ENCODE measurements around the gene RPL27A. TPM values are rescaled to one million over a fixed set of nuclear protein-coding genes. Genes with fewer than 3 reads are reported as not detected.
A peak's percentile ranks its signal among the peaks of the same experiment; 100 is the strongest.

The RPL27A gene
- total and polyA plus RNA-seq, 2 donors (not counting 1 experiment from before 2014, with no cell fraction given), result 1,035 to 1,114 TPM

DNA sequence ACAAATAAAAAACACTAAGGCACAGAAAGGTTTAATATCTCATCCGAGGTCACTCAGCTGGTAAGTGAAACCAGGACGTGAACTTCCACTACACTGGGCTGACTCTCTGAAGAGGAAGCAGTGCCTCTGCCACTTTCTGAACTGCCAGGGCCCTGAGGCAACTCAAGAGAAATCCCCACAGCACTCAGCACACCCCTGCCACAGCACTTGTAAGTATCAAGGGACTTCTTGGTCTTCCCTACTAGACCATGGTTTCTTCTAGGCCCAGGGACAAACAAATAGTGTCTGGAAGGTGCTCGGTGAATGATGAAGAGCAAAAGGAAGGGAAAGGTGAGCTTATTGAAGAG lies 49.7 kb downstream of the RPL27A start:
- Histone ChIP-seq H3K27me3 (ENCODE audit: control insufficient read depth, insufficient read depth, low read length) (no peaks in the 10 kb centered on the region), H3K9ac (ENCODE audit: insufficient read depth, low read length) (no peak overlapping the region), H3K36me3 (ENCODE audit: control insufficient read depth, insufficient read depth, low read length) (peaks cover 7% of the 10 kb centered on the region), H3K79me2 (ENCODE audit: control insufficient read depth, insufficient read depth, low read length) (no peaks in the 10 kb centered on the region), H4K20me1 (ENCODE audit: control insufficient read depth, extremely low read depth, insufficient read depth, low read length) (no peaks in the 10 kb centered on the region), H2AFZ (ENCODE audit: low read length) (no peak overlapping the region), H3K4me2 (ENCODE audit: extremely low read depth, insufficient read depth, low read length) (no peak overlapping the region), H3K4me3 (replicated peaks in 1 of 4; ENCODE audit: control extremely low read depth in 1 of 4, insufficient read depth in 1 of 4, low read depth in 3 of 4, low read length in 4 of 4) (no peak overlapping the region), H3K9me3 (ENCODE audit: control insufficient read depth, insufficient read depth, low read depth, low read length) (no peaks in the 10 kb centered on the region), H3K4me1 (ENCODE audit: control insufficient read depth, extremely low read depth, insufficient read depth, low read length) (peaks cover 32% of the 10 kb centered on the region), H3K27ac (ENCODE audit: insufficient read depth, low read length) (peak overlapping the region; percentile 49)
- no peak for TF ChIP-seq CTCF (conservative IDR thresholded peaks at IDR 0.05 in 1 of 2, IDR thresholded peaks at IDR 0.05 in 1 of 2; ENCODE audit: low read depth in 1 of 2, low read length in 2 of 2)
- TF ChIP-seq EZH2 (IDR thresholded peaks at IDR 0.05; ENCODE audit: low read length, missing control alignments), result no peak
- DNase-seq (ENCODE audit: low read depth in 2 of 2), result no peak

GRCh38 chr11:8732748-8733241 lies 50.2 kb downstream of the RPL27A start:
- Histone ChIP-seq H3K36me3 (ENCODE audit: control insufficient read depth, insufficient read depth, low read length) (peaks cover 7% of the 10 kb centered on the region), H4K20me1 (ENCODE audit: control insufficient read depth, extremely low read depth, insufficient read depth, low read length) (no peaks in the 10 kb centered on the region), H3K4me3 (replicated peaks in 1 of 4; ENCODE audit: control extremely low read depth in 1 of 4, insufficient read depth in 1 of 4, low read depth in 3 of 4, low read length in 4 of 4) (no peak overlapping the region), H3K27ac (ENCODE audit: insufficient read depth, low read length) (peak overlapping the region; percentile 49), H3K9ac (ENCODE audit: insufficient read depth, low read length) (no peak overlapping the region), H3K9me3 (ENCODE audit: control insufficient read depth, insufficient read depth, low read depth, low read length) (no peaks in the 10 kb centered on the region), H3K4me1 (ENCODE audit: control insufficient read depth, extremely low read depth, insufficient read depth, low read length) (peaks cover 29% of the 10 kb centered on the region), H2AFZ (ENCODE audit: low read length) (no peak overlapping the region), H3K79me2 (ENCODE audit: control insufficient read depth, insufficient read depth, low read length) (no peaks in the 10 kb centered on the region), H3K4me2 (ENCODE audit: extremely low read depth, insufficient read depth, low read length) (peak overlapping the region; percentile 2), H3K27me3 (ENCODE audit: control insufficient read depth, insufficient read depth, low read length) (no peaks in the 10 kb centered on the region)
- TF ChIP-seq EZH2 (IDR thresholded peaks at IDR 0.05; ENCODE audit: low read length, missing control alignments), result no peak
- TF ChIP-seq CTCF (conservative IDR thresholded peaks at IDR 0.05 in 1 of 2, IDR thresholded peaks at IDR 0.05 in 1 of 2; ENCODE audit: low read depth in 1 of 2, low read length in 2 of 2), result no peak
- DNase-seq (ENCODE audit: low read depth in 2 of 2), result peak; percentile 84 to 87

DNA sequence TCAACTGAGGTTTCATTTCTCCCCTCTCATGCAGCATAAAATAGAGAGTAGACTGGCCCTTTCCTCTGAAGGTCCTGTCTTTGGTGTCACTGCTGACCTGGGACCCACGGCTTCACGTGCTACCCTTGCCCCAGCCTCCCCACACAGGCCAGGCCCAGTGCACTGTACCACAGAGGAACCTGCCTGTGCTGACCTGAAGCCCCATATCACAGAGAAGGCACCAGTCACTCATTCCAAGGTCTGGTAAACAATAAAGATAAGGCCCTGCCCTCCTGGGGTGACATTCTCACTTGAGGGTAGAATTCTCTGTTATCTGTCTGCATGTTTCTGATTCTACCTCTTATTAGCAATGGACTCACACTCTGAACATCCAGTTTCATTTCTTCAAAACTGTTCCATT lies 51.3 kb downstream of the RPL27A start:
- Histone ChIP-seq H4K20me1 (ENCODE audit: control insufficient read depth, extremely low read depth, insufficient read depth, low read length) (no peaks in the 10 kb centered on the region), H3K4me3 (replicated peaks in 1 of 4; ENCODE audit: control extremely low read depth in 1 of 4, insufficient read depth in 1 of 4, low read depth in 3 of 4, low read length in 4 of 4) (no peak overlapping the region), H2AFZ (ENCODE audit: low read length) (no peak overlapping the region), H3K9me3 (ENCODE audit: control insufficient read depth, insufficient read depth, low read depth, low read length) (no peaks in the 10 kb centered on the region), H3K79me2 (ENCODE audit: control insufficient read depth, insufficient read depth, low read length) (no peaks in the 10 kb centered on the region), H3K27me3 (ENCODE audit: control insufficient read depth, insufficient read depth, low read length) (no peaks in the 10 kb centered on the region), H3K36me3 (ENCODE audit: control insufficient read depth, insufficient read depth, low read length) (peaks cover 7% of the 10 kb centered on the region), H3K4me1 (ENCODE audit: control insufficient read depth, extremely low read depth, insufficient read depth, low read length) (peaks cover 26% of the 10 kb centered on the region), H3K27ac (ENCODE audit: insufficient read depth, low read length) (no peak overlapping the region), H3K9ac (ENCODE audit: insufficient read depth, low read length) (no peak overlapping the region), H3K4me2 (ENCODE audit: extremely low read depth, insufficient read depth, low read length) (no peak overlapping the region)
- TF ChIP-seq EZH2 (IDR thresholded peaks at IDR 0.05; ENCODE audit: low read length, missing control alignments) (no peak), CTCF (conservative IDR thresholded peaks at IDR 0.05 in 1 of 2, IDR thresholded peaks at IDR 0.05 in 1 of 2; ENCODE audit: low read depth in 1 of 2, low read length in 2 of 2) (no peak)
- DNase-seq (ENCODE audit: low read depth in 2 of 2), result no peak

All from fibroblast of lung (primary cell).